ENCODE data around the gene KRTAP9-1. TPM values are rescaled to one million over a fixed set of nuclear protein-coding genes. Genes with fewer than 3 reads are reported as not detected.
"Not testable (repeated sequence)": the region's sequence is repeated elsewhere in the genome, so short reads cannot be mapped to it uniquely, and the experiment has no call there.

KRTAP9-1 gene
- total RNA-seq, 1 donor from 2014 or later, result not detected

DNA sequence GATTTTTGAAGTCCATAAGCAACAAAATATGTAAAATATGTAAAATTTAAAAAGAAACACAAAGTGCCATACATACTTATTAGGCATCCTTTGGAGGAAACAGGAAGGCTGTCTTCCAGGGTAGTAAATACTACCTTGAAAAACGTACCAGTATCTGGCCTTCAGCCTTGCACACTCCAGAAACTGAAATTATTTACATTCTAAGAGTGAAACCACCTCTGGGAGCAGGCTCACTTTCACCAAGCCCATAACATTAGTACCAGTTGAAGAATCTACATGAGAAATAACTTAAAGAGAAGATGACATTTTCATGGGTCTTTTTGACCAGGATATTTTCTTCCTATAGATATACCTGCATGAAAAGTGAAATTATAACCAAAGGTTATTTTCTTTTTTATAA lies 6.4 kb downstream of the KRTAP9-1 start:
- peaks cover 3% of the 10 kb centered on the region for H3K9me3 Mint-ChIP-seq
- intact Hi-C loops (cut with micrococcal nuclease), result no loop called here

DNA sequence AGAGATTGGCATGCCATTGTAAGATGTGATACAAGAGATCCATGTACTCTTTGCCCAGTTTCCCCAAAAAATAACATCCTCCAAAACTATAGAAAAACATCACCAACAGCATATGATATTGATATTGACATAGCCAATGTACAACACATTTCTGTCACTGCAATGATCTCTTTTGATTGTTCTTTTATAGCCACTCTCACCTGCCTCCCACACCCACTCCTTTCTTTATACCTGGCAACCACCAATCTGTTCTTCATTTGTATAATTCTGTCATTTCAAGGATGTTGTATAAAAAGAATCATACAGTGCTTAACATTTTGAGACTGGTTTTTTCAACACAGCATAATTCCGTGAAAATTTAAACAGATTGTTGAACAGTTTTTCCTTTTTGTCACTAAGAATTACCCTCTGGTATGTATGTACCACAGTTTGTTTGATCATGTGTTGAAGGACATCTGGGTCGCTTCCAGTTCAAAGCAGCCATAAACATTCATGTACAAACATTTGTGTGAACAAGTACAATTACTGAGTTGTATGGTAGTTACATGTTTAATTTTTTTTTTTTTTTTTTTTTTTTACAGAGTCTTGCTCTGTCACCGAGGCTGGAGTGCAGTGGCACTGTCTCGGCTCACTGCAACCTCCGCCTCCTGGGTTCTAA lies 9.9 kb downstream of the KRTAP9-1 start:
- DNase-seq (ENCODE audit: low spot score), result no peak
- Mint-ChIP-seq H3K4me1 (ENCODE audit: low read depth) (no peaks in the 10 kb centered on the region), H3K9me3 (no peaks in the 10 kb centered on the region), H3K4me3 (no peak overlapping the region), H3K27me3 (ENCODE audit: insufficient read depth) (peaks cover 2% of the 10 kb centered on the region), H3K36me3 (ENCODE audit: low read depth) (no peaks in the 10 kb centered on the region), H3K27ac (no peak overlapping the region)
- intact Hi-C loops (cut with micrococcal nuclease), result no loop called here

More for the DNA sequence above, 6.4 kb downstream of the KRTAP9-1 start:
- DNase-seq (ENCODE audit: low spot score), result no peak
- Mint-ChIP-seq H3K4me1 (ENCODE audit: low read depth) (no peaks in the 10 kb centered on the region), H3K27ac (no peak overlapping the region), H3K36me3 (ENCODE audit: low read depth) (no peaks in the 10 kb centered on the region), H3K4me3 (no peak overlapping the region), H3K27me3 (ENCODE audit: insufficient read depth) (peaks cover 7% of the 10 kb centered on the region)

DNA sequence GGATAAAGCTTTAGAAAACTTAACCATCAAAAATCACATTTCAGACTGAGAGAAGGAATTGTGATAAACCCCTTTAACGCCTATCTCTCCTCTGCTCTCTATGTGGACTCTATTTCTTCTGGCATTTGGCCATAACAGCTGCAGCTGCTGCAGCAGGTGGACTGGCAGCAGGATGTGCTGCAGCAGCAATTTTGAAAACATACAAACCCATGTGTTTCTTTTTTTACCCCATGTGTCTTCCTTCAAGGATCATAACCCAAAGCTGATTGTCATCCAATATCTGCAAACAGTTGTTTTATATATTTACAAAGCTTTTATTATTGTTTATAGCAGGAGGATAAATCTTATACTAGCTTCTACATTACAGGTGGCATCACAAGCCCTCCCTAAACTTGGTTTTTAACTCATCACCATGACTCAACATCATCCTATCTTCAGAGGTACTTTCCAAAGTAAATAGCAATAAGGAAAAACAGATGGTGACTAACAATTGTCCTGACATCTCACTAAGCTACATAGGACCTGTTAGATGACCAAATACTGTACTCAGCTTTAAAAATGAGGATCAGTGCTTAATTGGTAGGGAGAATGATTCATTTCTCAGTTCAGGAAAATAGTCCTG lies 22.3 kb downstream of the KRTAP9-1 start:
- Mint-ChIP-seq H3K36me3 (ENCODE audit: low read depth) (no peaks in the 10 kb centered on the region), H3K27ac (no peak overlapping the region), H3K4me1 (ENCODE audit: low read depth) (no peaks in the 10 kb centered on the region), H3K4me3 (no peak overlapping the region), H3K9me3 (no peaks in the 10 kb centered on the region), H3K27me3 (ENCODE audit: insufficient read depth) (peaks cover 15% of the 10 kb centered on the region)
- intact Hi-C loops (cut with micrococcal nuclease), result no loop called here
- DNase-seq (ENCODE audit: low spot score), result no peak

GRCh38 chr17:41212524-41213169 lies 23.0 kb downstream of the KRTAP9-1 start:
- Mint-ChIP-seq H3K27me3 (ENCODE audit: insufficient read depth) (peaks cover 15% of the 10 kb centered on the region), H3K9me3 (no peaks in the 10 kb centered on the region), H3K27ac (no peak overlapping the region), H3K4me3 (no peak overlapping the region), H3K4me1 (ENCODE audit: low read depth) (no peaks in the 10 kb centered on the region), H3K36me3 (ENCODE audit: low read depth) (no peaks in the 10 kb centered on the region)
- no peak for DNase-seq (ENCODE audit: low spot score)
- intact Hi-C loops (cut with micrococcal nuclease), result no loop called here

DNA sequence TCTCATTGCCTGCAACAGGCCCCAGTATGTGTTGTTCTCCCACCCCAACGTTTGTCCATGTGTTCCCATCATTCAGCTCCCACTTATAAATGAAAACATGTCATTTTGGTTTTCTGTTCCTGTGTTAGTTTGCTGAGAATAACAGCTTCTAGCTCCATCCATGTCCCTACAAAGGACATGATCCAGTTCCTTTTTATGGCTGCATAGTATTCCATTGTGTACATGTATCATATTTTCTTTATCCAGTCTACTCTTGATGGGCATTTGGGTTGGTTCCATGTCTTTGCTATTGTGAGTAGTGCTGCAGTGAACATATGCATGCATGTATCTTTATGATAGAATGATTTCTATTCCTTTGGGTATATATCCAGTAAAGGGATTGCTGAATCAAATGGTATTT lies 26.0 kb downstream of the KRTAP9-1 start:
- no peaks in the 10 kb centered on the region for H3K36me3 Mint-ChIP-seq (ENCODE audit: low read depth)
- intact Hi-C loops (cut with micrococcal nuclease), result no loop called here
- H3K4me3 Mint-ChIP-seq, result no peak overlapping the region
- no peak overlapping the region for H3K27ac Mint-ChIP-seq
- peaks cover 2% of the 10 kb centered on the region for H3K27me3 Mint-ChIP-seq (ENCODE audit: insufficient read depth)
- H3K9me3 Mint-ChIP-seq, result peaks cover 3% of the 10 kb centered on the region
- H3K4me1 Mint-ChIP-seq (ENCODE audit: low read depth), result no peaks in the 10 kb centered on the region
- no peak for DNase-seq (ENCODE audit: low spot score)

DNA sequence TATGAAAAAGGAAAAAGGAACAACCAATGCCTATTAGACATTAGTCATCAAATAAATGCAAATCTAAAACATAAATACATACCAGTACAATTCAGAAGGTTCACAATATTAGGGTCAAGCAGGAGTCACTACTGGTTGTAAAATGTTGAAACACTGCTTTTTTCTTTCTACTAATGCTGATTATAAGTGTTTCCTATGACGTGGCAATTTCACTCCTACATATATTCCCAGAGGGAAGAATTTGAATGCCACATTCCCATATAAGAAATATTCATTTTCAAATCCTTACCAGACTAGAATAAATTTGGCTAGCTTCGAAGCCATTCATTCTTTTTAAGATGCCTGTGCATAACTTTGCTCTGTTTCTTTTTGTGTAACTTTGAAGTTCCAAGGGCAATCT lies 34.1 kb downstream of the KRTAP9-1 start:
- Mint-ChIP-seq H3K4me3 (no peak overlapping the region), H3K27ac (no peak overlapping the region), H3K27me3 (ENCODE audit: insufficient read depth) (peaks cover 6% of the 10 kb centered on the region), H3K36me3 (ENCODE audit: low read depth) (no peaks in the 10 kb centered on the region), H3K4me1 (ENCODE audit: low read depth) (no peaks in the 10 kb centered on the region), H3K9me3 (peaks cover 3% of the 10 kb centered on the region)
- intact Hi-C loops (cut with micrococcal nuclease), result no loop called here
- DNase-seq (ENCODE audit: low spot score), result no peak

DNA sequence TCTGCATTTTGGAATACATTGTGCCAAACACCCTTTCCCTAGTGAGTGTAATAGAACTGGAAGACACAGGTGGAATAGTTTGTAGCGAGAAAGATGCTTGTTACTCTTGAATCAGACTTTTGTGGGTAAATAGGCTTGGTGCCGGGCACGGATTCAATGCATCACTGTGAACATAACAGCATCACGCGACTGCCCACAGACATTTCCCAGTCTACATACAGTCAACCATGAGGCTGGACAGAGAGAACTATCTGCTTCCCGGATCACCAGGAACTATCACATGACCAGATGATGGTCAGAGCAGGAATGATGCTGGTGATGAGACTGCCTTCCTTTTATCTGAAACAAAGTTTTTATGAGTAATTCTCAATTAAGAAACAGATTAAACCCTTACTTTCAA lies 36.4 kb downstream of the KRTAP9-1 start:
- no peak for DNase-seq (ENCODE audit: low spot score)
- Mint-ChIP-seq H3K4me3 (no peak overlapping the region), H3K36me3 (ENCODE audit: low read depth) (no peaks in the 10 kb centered on the region), H3K27ac (no peak overlapping the region), H3K27me3 (ENCODE audit: insufficient read depth) (peaks cover 8% of the 10 kb centered on the region), H3K4me1 (ENCODE audit: low read depth) (no peaks in the 10 kb centered on the region), H3K9me3 (no peaks in the 10 kb centered on the region)
- intact Hi-C loops (cut with micrococcal nuclease), result no loop called here

GRCh38 chr17:41226598-41227095 lies 37.0 kb downstream of the KRTAP9-1 start, which contains the start of gene KRTAP9-2:
KRTAP9-2 (plus strand) TSS chr17:41226648; CDS start chr17:41226655, 7 bp downstream.
- H3K4me1 Mint-ChIP-seq (ENCODE audit: low read depth); intact Hi-C loops (cut with micrococcal nuclease); H3K27me3 Mint-ChIP-seq (ENCODE audit: insufficient read depth); H3K27ac Mint-ChIP-seq; H3K4me3 Mint-ChIP-seq; H3K9me3 Mint-ChIP-seq; DNase-seq (ENCODE audit: low spot score); H3K36me3 Mint-ChIP-seq (ENCODE audit: low read depth): not testable (repeated sequence)

- no peak for DNase-seq (ENCODE audit: low spot score)
- H3K4me1 Mint-ChIP-seq (ENCODE audit: low read depth), result no peaks in the 10 kb centered on the region
- peaks cover 6% of the 10 kb centered on the region for H3K27me3 Mint-ChIP-seq (ENCODE audit: insufficient read depth)
- no peak overlapping the region for H3K4me3 Mint-ChIP-seq
- no peaks in the 10 kb centered on the region for H3K36me3 Mint-ChIP-seq (ENCODE audit: low read depth)
- H3K9me3 Mint-ChIP-seq, result no peaks in the 10 kb centered on the region
- intact Hi-C loops (cut with micrococcal nuclease), result no loop called here
- no peak overlapping the region for H3K27ac Mint-ChIP-seq
These were observed 40.4 kb downstream of the KRTAP9-1 start for GRCh38 chr17:41230094-41230493.

- no peaks in the 10 kb centered on the region for H3K9me3 Mint-ChIP-seq
- no peak overlapping the region for H3K4me3 Mint-ChIP-seq
- H3K4me1 Mint-ChIP-seq (ENCODE audit: low read depth), result no peaks in the 10 kb centered on the region
- H3K27me3 Mint-ChIP-seq (ENCODE audit: insufficient read depth), result peaks cover 8% of the 10 kb centered on the region
- intact Hi-C loops (cut with micrococcal nuclease), result no loop called here
- H3K27ac Mint-ChIP-seq, result no peak overlapping the region
- no peaks in the 10 kb centered on the region for H3K36me3 Mint-ChIP-seq (ENCODE audit: low read depth)
- no peak for DNase-seq (ENCODE audit: low spot score)
These were observed 42.0 kb downstream of the KRTAP9-1 start for GRCh38 chr17:41231731-41232130.

GRCh38 chr17:41232399-41233105 lies 42.9 kb downstream of the KRTAP9-1 start, which contains the start of gene KRTAP9-3:
KRTAP9-3 (plus strand) TSS chr17:41232449; CDS start chr17:41232502, 53 bp downstream.
- H3K9me3 Mint-ChIP-seq; DNase-seq (ENCODE audit: low spot score); H3K4me1 Mint-ChIP-seq (ENCODE audit: low read depth); H3K27me3 Mint-ChIP-seq (ENCODE audit: insufficient read depth); H3K36me3 Mint-ChIP-seq (ENCODE audit: low read depth); H3K27ac Mint-ChIP-seq; intact Hi-C loops (cut with micrococcal nuclease); H3K4me3 Mint-ChIP-seq: not testable (repeated sequence)

- H3K27me3 Mint-ChIP-seq (ENCODE audit: insufficient read depth); H3K4me1 Mint-ChIP-seq (ENCODE audit: low read depth); DNase-seq (ENCODE audit: low spot score); H3K36me3 Mint-ChIP-seq (ENCODE audit: low read depth); H3K4me3 Mint-ChIP-seq; H3K27ac Mint-ChIP-seq; H3K9me3 Mint-ChIP-seq; intact Hi-C loops (cut with micrococcal nuclease): not testable (repeated sequence)
These were observed 47.4 kb downstream of the KRTAP9-1 start for GRCh38 chr17:41237116-41237515.

Measured in activated T-helper 1 cell treated with anti-CD3 and anti-CD28 coated beads, Interleukin-12 subunit alpha, Interleukin-12 subunit beta, Interleukin-2, Interleukin-4 antibody, amounts not matched to agents 30 ng/mL and 10 ng/mL and 1 ng/mL, durations not matched to agents 14 hours and 24 hours and 36 hours (primary cell).